Measurements from ENCODE around the gene CYP21A2. TPM values are rescaled to one million over a fixed set of nuclear protein-coding genes. Genes with fewer than 3 reads are reported as not detected.
A peak's percentile ranks its signal among the peaks of the same experiment; 100 is the strongest.
"Not testable (repeated sequence)": the region's sequence is repeated elsewhere in the genome, so short reads cannot be mapped to it uniquely, and the experiment has no call there.

Gene CYP21A2
- total RNA-seq, 1 donor from 2014 or later = 0.23 TPM

DNA sequence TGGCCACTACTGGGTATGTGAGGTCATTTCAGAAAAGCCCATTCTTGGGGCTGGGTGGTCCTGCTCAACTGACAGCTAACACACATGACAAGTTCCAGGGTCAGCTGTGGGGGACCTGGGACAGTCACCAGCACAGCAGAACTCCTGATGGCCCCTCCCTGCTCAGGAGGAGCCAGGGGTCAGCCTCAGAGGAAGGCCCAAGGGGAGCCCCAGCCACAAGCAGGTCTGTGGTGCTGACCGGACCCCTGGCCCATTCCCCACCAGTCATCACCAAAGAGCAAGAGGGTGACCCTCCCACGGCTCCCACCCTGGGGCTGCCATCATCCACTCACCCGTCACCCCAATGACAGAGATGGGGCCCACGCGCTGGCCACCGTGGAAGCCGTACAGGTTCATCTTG is 18.0 kb downstream of the CYP21A2 start:
- H3K27ac Mint-ChIP-seq (ENCODE audit: unreplicated experiment) = no peak overlapping the region
- H3K36me3 Mint-ChIP-seq (ENCODE audit: low read depth) = no peaks in the 10 kb centered on the region
- no peaks in the 10 kb centered on the region for H3K9me3 Mint-ChIP-seq
- DNase-seq (ENCODE audit: low read depth, low spot score) = no peak
- peaks cover 4% of the 10 kb centered on the region for H3K4me1 Mint-ChIP-seq
- TF ChIP-seq, protein P1, sequence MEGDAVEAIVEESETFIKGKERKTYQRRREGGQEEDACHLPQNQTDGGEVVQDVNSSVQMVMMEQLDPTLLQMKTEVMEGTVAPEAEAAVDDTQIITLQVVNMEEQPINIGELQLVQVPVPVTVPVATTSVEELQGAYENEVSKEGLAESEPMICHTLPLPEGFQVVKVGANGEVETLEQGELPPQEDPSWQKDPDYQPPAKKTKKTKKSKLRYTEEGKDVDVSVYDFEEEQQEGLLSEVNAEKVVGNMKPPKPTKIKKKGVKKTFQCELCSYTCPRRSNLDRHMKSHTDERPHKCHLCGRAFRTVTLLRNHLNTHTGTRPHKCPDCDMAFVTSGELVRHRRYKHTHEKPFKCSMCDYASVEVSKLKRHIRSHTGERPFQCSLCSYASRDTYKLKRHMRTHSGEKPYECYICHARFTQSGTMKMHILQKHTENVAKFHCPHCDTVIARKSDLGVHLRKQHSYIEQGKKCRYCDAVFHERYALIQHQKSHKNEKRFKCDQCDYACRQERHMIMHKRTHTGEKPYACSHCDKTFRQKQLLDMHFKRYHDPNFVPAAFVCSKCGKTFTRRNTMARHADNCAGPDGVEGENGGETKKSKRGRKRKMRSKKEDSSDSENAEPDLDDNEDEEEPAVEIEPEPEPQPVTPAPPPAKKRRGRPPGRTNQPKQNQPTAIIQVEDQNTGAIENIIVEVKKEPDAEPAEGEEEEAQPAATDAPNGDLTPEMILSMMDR (conservative IDR thresholded peaks at IDR 0.05) = no peak
- H3K4me3 Mint-ChIP-seq = no peak overlapping the region
- H3K27me3 Mint-ChIP-seq (ENCODE audit: low read depth) = no peaks in the 10 kb centered on the region

GRCh38 chr6:32057966-32058365 is 19.8 kb downstream of the CYP21A2 start:
- Mint-ChIP-seq H3K4me1 (peaks cover 4% of the 10 kb centered on the region), H3K27ac (ENCODE audit: unreplicated experiment) (no peak overlapping the region), H3K27me3 (ENCODE audit: low read depth) (no peaks in the 10 kb centered on the region), H3K36me3 (ENCODE audit: low read depth) (no peaks in the 10 kb centered on the region), H3K9me3 (no peaks in the 10 kb centered on the region), H3K4me3 (no peak overlapping the region)
- DNase-seq (ENCODE audit: low read depth, low spot score) = no peak
- TF ChIP-seq, protein P1 (conservative IDR thresholded peaks at IDR 0.05) = no peak

DNA sequence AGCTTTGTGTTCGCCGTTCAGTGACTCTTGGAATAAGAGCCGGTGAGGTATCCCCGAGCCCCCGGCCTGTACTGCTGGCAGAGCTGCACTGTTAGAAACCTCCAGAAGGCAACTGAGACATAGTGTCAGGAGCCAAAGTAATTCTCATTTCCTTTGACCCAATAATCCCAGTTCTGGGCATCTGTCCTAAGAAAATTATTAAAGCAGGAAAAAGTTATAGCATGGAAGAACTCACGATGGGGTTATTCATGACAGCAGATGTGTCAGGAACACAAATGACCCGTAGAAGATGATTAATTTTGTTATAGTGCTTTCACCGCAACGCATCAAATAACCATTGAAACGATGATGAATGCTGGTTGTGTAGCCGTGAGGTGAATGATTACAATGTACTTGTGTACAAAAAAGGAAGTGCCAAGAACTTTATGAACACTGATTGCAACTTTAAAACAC is 20.3 kb downstream of the CYP21A2 start:
- no peaks in the 10 kb centered on the region for H3K9me3 Mint-ChIP-seq
- no peak overlapping the region for H3K4me3 Mint-ChIP-seq
- no peak for DNase-seq (ENCODE audit: low read depth, low spot score)
- TF ChIP-seq, protein P1 (conservative IDR thresholded peaks at IDR 0.05) = no peak
- H3K27me3 Mint-ChIP-seq (ENCODE audit: low read depth) = no peaks in the 10 kb centered on the region
- peak overlapping the region; percentile 62 for H3K27ac Mint-ChIP-seq (ENCODE audit: unreplicated experiment)
- no peaks in the 10 kb centered on the region for H3K36me3 Mint-ChIP-seq (ENCODE audit: low read depth)
- peaks cover 4% of the 10 kb centered on the region for H3K4me1 Mint-ChIP-seq

GRCh38 chr6:32060966-32061655 is 22.9 kb downstream of the CYP21A2 start:
- no peaks in the 10 kb centered on the region for H3K9me3 Mint-ChIP-seq
- H3K4me3 Mint-ChIP-seq = no peak overlapping the region
- DNase-seq (ENCODE audit: low read depth, low spot score) = no peak
- H3K27me3 Mint-ChIP-seq (ENCODE audit: low read depth) = no peaks in the 10 kb centered on the region
- no peak overlapping the region for H3K27ac Mint-ChIP-seq (ENCODE audit: unreplicated experiment)
- peaks cover 4% of the 10 kb centered on the region for H3K4me1 Mint-ChIP-seq
- H3K36me3 Mint-ChIP-seq (ENCODE audit: low read depth) = no peaks in the 10 kb centered on the region
- TF ChIP-seq, protein P1 (conservative IDR thresholded peaks at IDR 0.05) = no peak

DNA sequence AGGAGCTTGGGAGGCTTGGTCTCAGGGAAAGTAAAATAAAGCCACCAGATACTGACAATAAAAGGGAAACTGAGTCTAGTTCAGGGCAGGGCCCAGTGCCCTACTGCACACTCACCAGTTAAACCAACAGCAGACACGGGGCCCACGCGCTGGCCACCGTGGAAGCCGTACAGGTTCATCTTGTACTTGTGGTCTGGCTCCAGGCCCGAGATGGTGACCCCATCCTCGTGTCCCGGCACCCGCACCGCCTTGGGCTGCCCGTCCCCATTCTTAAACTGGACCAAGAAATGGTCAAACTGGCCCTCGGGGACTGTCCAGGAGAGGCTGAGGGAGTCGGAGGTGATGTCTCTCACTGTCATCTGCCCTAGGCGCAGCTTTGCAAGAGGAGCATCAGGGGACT is 26.5 kb downstream of the CYP21A2 start:
- Mint-ChIP-seq H3K9me3 (no peaks in the 10 kb centered on the region), H3K27ac (ENCODE audit: unreplicated experiment) (no peak overlapping the region), H3K27me3 (ENCODE audit: low read depth) (no peaks in the 10 kb centered on the region), H3K4me3 (no peak overlapping the region), H3K4me1 (no peaks in the 10 kb centered on the region), H3K36me3 (ENCODE audit: low read depth) (no peaks in the 10 kb centered on the region)
- no peak for DNase-seq (ENCODE audit: low read depth, low spot score)
- TF ChIP-seq, protein P1 (conservative IDR thresholded peaks at IDR 0.05) = no peak

DNA sequence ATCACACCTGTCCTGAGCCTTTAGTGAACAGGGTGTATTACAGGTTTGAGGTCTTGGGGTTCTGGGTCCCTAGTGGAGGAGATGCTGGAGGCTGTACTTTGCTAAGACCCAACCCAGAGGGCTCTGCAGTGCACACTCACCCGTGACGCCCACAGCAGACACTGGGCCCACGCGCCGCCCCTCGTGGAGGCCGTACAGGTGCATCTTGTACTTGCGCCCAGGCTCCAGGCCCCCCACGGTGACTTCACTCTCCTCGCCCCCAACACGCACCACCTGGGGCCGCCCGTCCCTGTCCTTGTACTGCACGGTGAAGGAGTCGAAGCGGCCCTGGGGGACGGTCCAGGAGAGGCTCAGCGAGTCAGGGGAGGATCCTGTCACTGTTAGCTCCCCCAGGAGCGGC is 29.3 kb downstream of the CYP21A2 start:
- not testable (repeated sequence) for H3K36me3 Mint-ChIP-seq (ENCODE audit: low read depth); H3K27me3 Mint-ChIP-seq (ENCODE audit: low read depth); H3K4me3 Mint-ChIP-seq; H3K9me3 Mint-ChIP-seq; DNase-seq (ENCODE audit: low read depth, low spot score); H3K4me1 Mint-ChIP-seq; H3K27ac Mint-ChIP-seq (ENCODE audit: unreplicated experiment)

DNA sequence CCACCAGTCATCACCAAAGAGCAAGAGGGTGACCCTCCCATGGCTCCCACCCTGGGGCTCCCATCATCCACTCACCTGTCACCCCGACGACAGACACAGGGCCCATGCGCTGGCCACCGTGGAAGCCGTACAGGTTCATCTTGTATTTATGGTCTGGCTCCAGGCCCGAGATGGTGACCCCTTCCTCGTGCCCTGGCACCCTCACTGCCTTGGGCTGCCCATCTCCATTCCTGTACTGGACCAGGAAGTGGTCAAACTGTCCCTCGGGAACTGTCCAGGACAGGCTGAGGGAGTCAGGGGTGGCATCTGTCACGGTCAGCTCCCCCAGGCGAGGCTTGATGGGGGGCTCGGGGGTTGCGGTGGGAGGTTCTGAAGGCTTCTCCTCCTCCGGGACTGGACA is 30.1 kb downstream of the CYP21A2 start:
- H3K27ac Mint-ChIP-seq (ENCODE audit: unreplicated experiment); DNase-seq (ENCODE audit: low read depth, low spot score); H3K36me3 Mint-ChIP-seq (ENCODE audit: low read depth); H3K4me1 Mint-ChIP-seq; H3K4me3 Mint-ChIP-seq; H3K9me3 Mint-ChIP-seq; H3K27me3 Mint-ChIP-seq (ENCODE audit: low read depth): not testable (repeated sequence)
